AG04450 (cell line): Measurements from ENCODE around the gene CEP192. TPM values are rescaled to one million over a fixed set of nuclear protein-coding genes. Genes with fewer than 3 reads are reported as not detected.

Experiments
- CTCF ChIA-PET: fragments of 300-600, 350-600 bp; formaldehyde crosslinking; extraction: SDS; loops from one replicate; lab custom pipeline; 2022; ENCODE audit warnings: antibody characterized with exemption, inconsistent platforms; lab: Charles Lee
- POLR2A ChIA-PET: fragments of 350-600 bp; formaldehyde crosslinking; extraction: SDS; loops from one replicate; lab custom pipeline; 2021; ENCODE audit warnings: antibody characterized with exemption, inconsistent platforms; lab: Yijun Ruan, JAX
- DNase-seq: peaks from one replicate; pipeline ENCODE4 v3.0.0-alpha.2; 2011; ENCODE audit warnings: low read depth, low spot score
- H3K27ac ChIP-seq: one replicate; pipeline ENCODE4 v1.5.1; 2012; ENCODE audit warnings: low read depth, low read length, control low read depth
- H3K27me3 ChIP-seq: one replicate; pipeline ENCODE4 v1.6.0; 2012; ENCODE audit warnings: low read length; ENCODE audit not compliant: control insufficient read depth, insufficient read depth
- H3K4me3 ChIP-seq: 2 replicates; pipeline ENCODE4 v1.5.1; 2011; ENCODE audit warnings: mild to moderate bottlenecking, low read depth, low read length, control low read depth
- H3K9me3 ChIP-seq: 2 replicates; pipeline ENCODE4 v1.5.1; 2012; ENCODE audit warnings: low read length; ENCODE audit not compliant: control insufficient read depth, insufficient read depth
- polyA plus RNA-seq: library from polyadenylated mRNA; depleted of rRNA; stranded (reverse); fragments of >200 nt; gene quantifications from 2 replicates; pipeline ENCODE4 v1.2.3, GENCODE V29; 2011
- TF ChIP-seq, protein P1 (sequence below): IDR thresholded peaks from 2 replicates; pipeline ENCODE4 v1.5.1; 2011; ENCODE audit warnings: low read depth, low read length, control low read depth, inconsistent platforms

The CEP192 gene
- polyA plus RNA-seq, 1 experiment, result 21.1 TPM

DNA sequence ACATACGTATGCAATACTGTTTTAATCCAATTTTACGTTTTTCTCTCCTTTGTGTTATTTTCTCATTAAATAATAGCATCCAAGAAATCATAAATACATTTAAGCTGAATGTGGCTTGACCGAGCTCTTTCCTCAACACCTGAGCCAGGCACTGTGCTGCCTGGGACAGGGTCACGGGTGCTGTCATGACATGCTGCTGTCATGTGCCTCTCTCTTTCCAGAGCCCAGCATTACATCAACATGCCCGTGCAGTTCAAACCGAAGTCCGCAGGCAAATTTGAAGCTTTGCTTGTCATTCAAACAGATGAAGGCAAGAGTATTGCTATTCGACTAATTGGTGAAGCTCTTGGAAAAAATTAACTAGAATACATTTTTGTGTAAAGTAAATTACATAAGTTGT is 133.2 kb downstream of the CEP192 start:
- Histone ChIP-seq H3K27me3 (no peaks in the 10 kb centered on the region), H3K4me3 (no peak overlapping the region), H3K9me3 (no peaks in the 10 kb centered on the region), H3K27ac (no peak overlapping the region)
- CTCF ChIA-PET, result interaction anchor here (0.9 to 1.4 kb wide), 2 partner anchors 11 to 379 kb away, joined by 3 to 5 read pairs; no protein-coding TSS in a partner anchor
- DNase-seq, result no peak
- TF ChIP-seq, protein P1, sequence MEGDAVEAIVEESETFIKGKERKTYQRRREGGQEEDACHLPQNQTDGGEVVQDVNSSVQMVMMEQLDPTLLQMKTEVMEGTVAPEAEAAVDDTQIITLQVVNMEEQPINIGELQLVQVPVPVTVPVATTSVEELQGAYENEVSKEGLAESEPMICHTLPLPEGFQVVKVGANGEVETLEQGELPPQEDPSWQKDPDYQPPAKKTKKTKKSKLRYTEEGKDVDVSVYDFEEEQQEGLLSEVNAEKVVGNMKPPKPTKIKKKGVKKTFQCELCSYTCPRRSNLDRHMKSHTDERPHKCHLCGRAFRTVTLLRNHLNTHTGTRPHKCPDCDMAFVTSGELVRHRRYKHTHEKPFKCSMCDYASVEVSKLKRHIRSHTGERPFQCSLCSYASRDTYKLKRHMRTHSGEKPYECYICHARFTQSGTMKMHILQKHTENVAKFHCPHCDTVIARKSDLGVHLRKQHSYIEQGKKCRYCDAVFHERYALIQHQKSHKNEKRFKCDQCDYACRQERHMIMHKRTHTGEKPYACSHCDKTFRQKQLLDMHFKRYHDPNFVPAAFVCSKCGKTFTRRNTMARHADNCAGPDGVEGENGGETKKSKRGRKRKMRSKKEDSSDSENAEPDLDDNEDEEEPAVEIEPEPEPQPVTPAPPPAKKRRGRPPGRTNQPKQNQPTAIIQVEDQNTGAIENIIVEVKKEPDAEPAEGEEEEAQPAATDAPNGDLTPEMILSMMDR, result no peak
- POLR2A ChIA-PET, result no interaction called here

DNA sequence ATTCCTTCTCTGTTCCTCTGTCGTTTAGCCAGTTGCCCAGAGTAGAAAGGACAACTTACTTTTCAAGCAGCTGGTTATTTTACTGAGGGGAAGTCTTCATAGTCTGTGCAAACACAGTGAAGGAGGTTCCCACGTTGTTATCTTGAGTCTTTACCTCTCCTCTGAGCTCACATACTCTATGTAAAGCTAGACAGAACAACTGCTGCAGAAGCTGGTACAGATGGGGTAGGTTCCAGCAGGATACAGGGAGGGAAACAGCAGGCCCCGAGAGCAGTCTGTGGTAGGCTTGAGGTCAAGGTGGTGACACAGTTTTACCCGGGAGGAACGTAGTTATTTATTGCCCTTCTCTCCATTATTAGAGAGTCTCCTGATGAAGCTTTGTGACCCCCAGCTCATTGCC is 134.0 kb downstream of the CEP192 start:
- no peak for DNase-seq
- H3K9me3 ChIP-seq, result no peaks in the 10 kb centered on the region
- H3K27me3 ChIP-seq, result no peaks in the 10 kb centered on the region
- no peak overlapping the region for H3K4me3 ChIP-seq
- POLR2A ChIA-PET, result no interaction called here
- no peak overlapping the region for H3K27ac ChIP-seq
- TF ChIP-seq, protein P1, result no peak
- CTCF ChIA-PET, result interaction anchor here (0.5 to 1.4 kb wide), 3 partner anchors 12 to 122 kb away, joined by 5 read pairs; no protein-coding TSS in a partner anchor

DNA sequence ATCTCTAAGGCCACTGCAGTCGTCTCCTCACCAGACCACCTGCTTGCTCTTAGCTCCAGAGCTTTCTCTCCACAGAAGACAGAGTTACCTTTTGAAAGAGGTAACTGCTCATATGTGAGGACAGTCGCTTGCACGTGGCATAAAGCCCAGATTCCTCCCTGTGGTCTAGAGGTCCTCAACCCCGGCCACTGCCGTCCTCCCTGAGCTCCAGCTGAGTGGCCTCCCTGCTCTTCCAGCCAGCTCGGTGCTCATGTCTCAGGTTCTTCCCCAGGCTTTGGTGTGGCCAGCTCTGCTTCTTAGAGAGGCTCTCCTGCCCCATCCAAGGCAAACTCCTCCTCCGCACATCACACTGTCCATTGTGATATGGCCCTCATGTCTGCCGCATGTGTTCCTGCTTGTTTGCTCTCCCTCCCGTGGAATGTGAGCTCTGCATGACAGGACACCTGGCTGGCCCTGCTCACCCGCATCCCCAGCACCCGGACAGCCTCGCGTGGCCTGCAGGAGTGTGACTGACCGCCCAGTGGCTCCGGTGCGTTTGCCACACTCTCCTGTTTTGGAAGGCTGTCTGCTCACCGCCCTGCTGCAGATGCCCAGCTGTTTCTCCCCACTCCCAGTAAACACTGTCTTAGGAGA is 135.9 kb downstream of the CEP192 start:
- POLR2A ChIA-PET, result no interaction called here
- DNase-seq, result no peak
- Histone ChIP-seq H3K4me3 (no peak overlapping the region), H3K27ac (no peak overlapping the region), H3K9me3 (peaks cover 3% of the 10 kb centered on the region; the same call in 1 of the 2 replicates), H3K27me3 (no peaks in the 10 kb centered on the region)
- TF ChIP-seq, protein P1, result no peak
- CTCF ChIA-PET, result interaction anchor here (0.6 to 1.7 kb wide), 3 partner anchors 32 to 125 kb away, joined by 3 to 7 read pairs (median 3); no protein-coding TSS in a partner anchor

DNA sequence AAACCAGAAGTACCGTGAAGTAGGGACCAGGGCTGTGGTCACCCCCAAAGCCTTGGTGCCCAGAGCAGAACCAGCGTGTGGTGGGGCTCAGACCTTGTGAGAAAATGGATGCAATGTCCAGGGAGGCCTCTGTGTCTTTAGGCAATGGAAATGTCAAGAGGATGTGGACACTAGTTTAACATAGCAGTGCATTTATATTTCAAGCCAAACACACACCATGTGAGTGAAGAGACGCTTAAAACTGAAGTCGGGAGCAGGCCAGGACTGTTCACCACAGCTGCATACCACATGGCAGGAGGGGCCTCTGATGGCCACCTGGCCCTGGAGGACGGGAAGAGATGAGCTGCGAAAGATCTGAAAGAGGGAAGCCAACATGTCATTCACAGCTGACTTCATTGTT is 140.1 kb downstream of the CEP192 start:
- DNase-seq, result no peak
- CTCF ChIA-PET, result no interaction called here
- TF ChIP-seq, protein P1, result no peak
- H3K27me3 ChIP-seq, result no peaks in the 10 kb centered on the region
- POLR2A ChIA-PET, result no interaction called here
- peaks cover 3% of the 10 kb centered on the region; the same call in 1 of the 2 replicates for H3K9me3 ChIP-seq
- H3K4me3 ChIP-seq, result no peak overlapping the region
- peak overlapping the region; percentile 21 for H3K27ac ChIP-seq

DNA sequence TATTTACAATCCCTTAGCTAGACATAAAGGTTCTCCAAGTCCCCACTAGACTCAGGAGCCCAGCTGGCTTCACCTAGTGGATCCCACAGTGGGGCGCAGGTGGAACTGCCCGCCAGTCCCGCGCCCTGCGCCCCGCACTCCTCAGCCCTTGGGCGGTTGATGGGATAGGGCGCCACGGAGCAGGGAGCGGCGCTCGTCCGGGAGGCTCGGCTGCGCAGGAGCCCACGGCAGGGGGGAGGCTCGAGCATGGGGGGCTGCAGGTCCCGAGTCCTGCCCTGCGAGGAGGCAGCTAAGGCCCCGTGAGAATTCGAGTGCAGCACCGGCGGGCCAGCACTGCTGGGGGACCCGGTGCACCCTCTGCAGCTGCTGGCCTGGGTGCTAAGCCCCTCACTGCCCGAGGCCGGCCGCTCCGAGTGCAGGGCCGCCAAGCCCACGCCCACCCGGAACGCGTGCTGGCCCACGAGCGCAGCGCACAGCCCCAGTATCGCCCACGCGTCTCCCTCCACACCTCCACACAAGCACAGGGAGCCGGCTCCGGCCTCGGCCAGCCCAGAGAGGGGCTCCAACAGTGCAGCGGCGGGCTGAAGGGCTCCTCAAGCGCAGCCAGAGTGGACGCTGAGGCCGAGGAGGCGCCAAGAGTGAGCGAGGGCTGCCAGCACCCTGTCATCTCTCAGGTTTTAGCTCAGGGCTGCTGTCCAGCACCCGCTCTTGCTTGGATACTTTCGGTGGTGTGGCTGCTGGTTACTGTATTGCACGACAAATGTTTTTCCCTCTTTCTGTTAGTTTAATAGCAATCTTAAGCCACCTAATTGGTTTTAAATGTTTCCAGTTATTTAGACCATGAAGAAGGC is 143.6 kb downstream of the CEP192 start:
- TF ChIP-seq, protein P1, result no peak
- H3K27ac ChIP-seq, result no peak overlapping the region
- DNase-seq, result no peak
- H3K9me3 ChIP-seq, result peaks cover 7% of the 10 kb centered on the region; the same call in 1 of the 2 replicates
- CTCF ChIA-PET, result no interaction called here
- POLR2A ChIA-PET, result no interaction called here
- H3K27me3 ChIP-seq, result peaks cover 16% of the 10 kb centered on the region
- H3K4me3 ChIP-seq, result no peak overlapping the region
